ENCODE data around the gene CSTA. TPM values are rescaled to one million over a fixed set of nuclear protein-coding genes. Genes with fewer than 3 reads are reported as not detected.

Gene CSTA
- total RNA-seq: 10 to 100 TPM; 18.6 to 19.8 TPM
- polyA plus RNA-seq (ENCODE audit: insufficient read length in 6 of 6): 1 to 10 TPM in 2 of 6 donors, under 1 TPM in 4; 0.73 to 1.4 (median 0.95) TPM
- long read RNA-seq, donor 1, transcript CSTA-201 (3 exons, 751 nt): major isoform, 5 of 5 reads
- long read RNA-seq, donor 1, partial matches to known transcripts: 0 of 5 reads
- long read RNA-seq, donor 1, other reads (novel, unspliced or antisense): 0 of 5 reads
- long read RNA-seq, donor 2, partial matches to known transcripts: 0 of 2 reads
- long read RNA-seq, donor 2, other reads (novel, unspliced or antisense): 0 of 2 reads
- long read RNA-seq, donor 3, partial matches to known transcripts: 0 of 1 reads
- long read RNA-seq, donor 3, other reads (novel, unspliced or antisense): 0 of 1 reads
- long read RNA-seq, donor 4, transcript CSTA-201 (3 exons, 751 nt): major isoform, 31 of 32 reads
- long read RNA-seq, donor 4, partial matches to known transcripts: 0 of 32 reads
- long read RNA-seq, donor 4, other reads (novel, unspliced or antisense): 1 of 32 reads
- long read RNA-seq, donor 5, partial matches to known transcripts: 0 of 1 reads
- long read RNA-seq, donor 5, other reads (novel, unspliced or antisense): 0 of 1 reads
- long read RNA-seq, donor 6: 0 reads
- long read RNA-seq, donor 7, partial matches to known transcripts: 0 of 1 reads
- long read RNA-seq, donor 7, other reads (novel, unspliced or antisense): 0 of 1 reads
- long read RNA-seq, donor 8, partial matches to known transcripts: 0 of 1 reads
- long read RNA-seq, donor 8, other reads (novel, unspliced or antisense): 0 of 1 reads
- long read RNA-seq, donor 9: 0 reads
- long read RNA-seq, donor 10, transcript CSTA-201 (3 exons, 751 nt): major isoform, 42 of 42 reads
- long read RNA-seq, donor 10, partial matches to known transcripts: 0 of 42 reads
- long read RNA-seq, donor 10, other reads (novel, unspliced or antisense): 0 of 42 reads
- long read RNA-seq, donor 11: 0 reads
- long read RNA-seq, donor 12: 0 reads

- H3K9me3 ChIP-seq: no peaks in the 10 kb centered on the region
- H3K4me1 ChIP-seq: no peaks in the 10 kb centered on the region
- no peaks in the 10 kb centered on the region for H3K27me3 ChIP-seq
- peak within 1 kb of the TSS in 1 of 2 donors; percentile 68 for H3K27ac ChIP-seq
- TF ChIP-seq, protein P1, sequence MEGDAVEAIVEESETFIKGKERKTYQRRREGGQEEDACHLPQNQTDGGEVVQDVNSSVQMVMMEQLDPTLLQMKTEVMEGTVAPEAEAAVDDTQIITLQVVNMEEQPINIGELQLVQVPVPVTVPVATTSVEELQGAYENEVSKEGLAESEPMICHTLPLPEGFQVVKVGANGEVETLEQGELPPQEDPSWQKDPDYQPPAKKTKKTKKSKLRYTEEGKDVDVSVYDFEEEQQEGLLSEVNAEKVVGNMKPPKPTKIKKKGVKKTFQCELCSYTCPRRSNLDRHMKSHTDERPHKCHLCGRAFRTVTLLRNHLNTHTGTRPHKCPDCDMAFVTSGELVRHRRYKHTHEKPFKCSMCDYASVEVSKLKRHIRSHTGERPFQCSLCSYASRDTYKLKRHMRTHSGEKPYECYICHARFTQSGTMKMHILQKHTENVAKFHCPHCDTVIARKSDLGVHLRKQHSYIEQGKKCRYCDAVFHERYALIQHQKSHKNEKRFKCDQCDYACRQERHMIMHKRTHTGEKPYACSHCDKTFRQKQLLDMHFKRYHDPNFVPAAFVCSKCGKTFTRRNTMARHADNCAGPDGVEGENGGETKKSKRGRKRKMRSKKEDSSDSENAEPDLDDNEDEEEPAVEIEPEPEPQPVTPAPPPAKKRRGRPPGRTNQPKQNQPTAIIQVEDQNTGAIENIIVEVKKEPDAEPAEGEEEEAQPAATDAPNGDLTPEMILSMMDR (IDR thresholded peaks at IDR 0.05): no peak
- intact Hi-C loops (cut with DNase I): no loop called here
- DNase-seq (no peak), ATAC-seq (peak; percentile 45)
- peak within 1 kb of the TSS; percentile 5 to 36 for H3K4me3 ChIP-seq
- no peaks in the 10 kb centered on the region for H3K36me3 ChIP-seq
Measured at GRCh38 chr3:122324871-122325323, at the start of gene CSTA. CSTA (plus strand) TSS chr3:122325248; CDS start chr3:122325293, 45 bp downstream.

- Histone ChIP-seq H3K36me3 (no peaks in the 10 kb centered on the region), H3K4me1 (no peaks in the 10 kb centered on the region), H3K9me3 (no peaks in the 10 kb centered on the region), H3K27me3 (no peaks in the 10 kb centered on the region), H3K4me3 (no peak overlapping the region), H3K27ac (no peak overlapping the region)
- intact Hi-C loops (cut with DNase I): no loop called here
- ATAC-seq (no peak), DNase-seq (no peak)
- TF ChIP-seq, protein P1 (IDR thresholded peaks at IDR 0.05): no peak
Measured at GRCh38 chr3:122281891-122282290, 43.2 kb upstream of the CSTA start.

DNA sequence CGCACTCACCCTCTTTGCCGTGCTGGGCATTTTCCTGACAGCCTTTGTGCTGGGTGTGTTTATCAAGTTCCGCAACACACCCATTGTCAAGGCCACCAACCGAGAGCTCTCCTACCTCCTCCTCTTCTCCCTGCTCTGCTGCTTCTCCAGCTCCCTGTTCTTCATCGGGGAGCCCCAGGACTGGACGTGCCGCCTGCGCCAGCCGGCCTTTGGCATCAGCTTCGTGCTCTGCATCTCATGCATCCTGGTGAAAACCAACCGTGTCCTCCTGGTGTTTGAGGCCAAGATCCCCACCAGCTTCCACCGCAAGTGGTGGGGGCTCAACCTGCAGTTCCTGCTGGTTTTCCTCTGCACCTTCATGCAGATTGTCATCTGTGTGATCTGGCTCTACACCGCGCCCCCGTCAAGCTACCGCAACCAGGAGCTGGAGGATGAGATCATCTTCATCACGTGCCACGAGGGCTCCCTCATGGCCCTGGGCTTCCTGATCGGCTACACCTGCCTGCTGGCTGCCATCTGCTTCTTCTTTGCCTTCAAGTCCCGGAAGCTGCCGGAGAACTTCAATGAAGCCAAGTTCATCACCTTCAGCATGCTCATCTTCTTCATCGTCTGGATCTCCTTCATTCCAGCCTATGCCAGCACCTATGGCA is 41.1 kb upstream of the CSTA start:
- TF ChIP-seq, protein P1 (IDR thresholded peaks at IDR 0.05): no peak
- H3K9me3 ChIP-seq: no peaks in the 10 kb centered on the region
- intact Hi-C loops (cut with DNase I): no loop called here
- no peak for DNase-seq
- no peak for ATAC-seq
- no peak overlapping the region for H3K4me3 ChIP-seq
- H3K27ac ChIP-seq: no peak overlapping the region
- no peaks in the 10 kb centered on the region for H3K36me3 ChIP-seq
- no peaks in the 10 kb centered on the region for H3K4me1 ChIP-seq
- H3K27me3 ChIP-seq: no peaks in the 10 kb centered on the region

GRCh38 chr3:122284486-122284885 is 40.6 kb upstream of the CSTA start:
- no peaks in the 10 kb centered on the region for H3K27me3 ChIP-seq
- H3K9me3 ChIP-seq: no peaks in the 10 kb centered on the region
- no peaks in the 10 kb centered on the region for H3K36me3 ChIP-seq
- no peaks in the 10 kb centered on the region for H3K4me1 ChIP-seq
- TF ChIP-seq, protein P1 (IDR thresholded peaks at IDR 0.05): no peak
- ATAC-seq: no peak
- H3K4me3 ChIP-seq: no peak overlapping the region
- no peak for DNase-seq
- intact Hi-C loops (cut with DNase I): no loop called here
- H3K27ac ChIP-seq: no peak overlapping the region
